GM12878 (cell line): ENCODE measurements around the gene AGBL1.

Experiments used
- BACH1 ChIP-seq: fragments of 450-650 bp; IDR thresholded peaks from 2 replicates; pipeline ENCODE4 v1.6.1; 2017; ENCODE audit warnings: mild to moderate bottlenecking, borderline replicate concordance
- CTCF ChIP-seq, 3 experiments: IDR thresholded peaks in 2 of 3; conservative IDR thresholded peaks in 1 of 3; 2 replicates each; pipeline ENCODE4 v1.5.1; 2011; ENCODE audit warnings: low read depth in 3 of 3, low read length in 3 of 3, mild to moderate bottlenecking in 3 of 3, control low read depth in 2 of 3, moderate library complexity in 2 of 3, inconsistent platforms in 1 of 3, mixed read lengths in 1 of 3; ENCODE audit not compliant: control insufficient read depth in 2 of 3, insufficient read depth in 1 of 3; ENCODE audit errors: extremely low read depth in 1 of 3
- EZH2 ChIP-seq: IDR thresholded peaks from 2 replicates; pipeline ENCODE4 v1.6.1; 2012; ENCODE audit warnings: low read depth, mild to moderate bottlenecking, control low read depth, inconsistent platforms, low read length, borderline replicate concordance; ENCODE audit not compliant: control insufficient read depth
- FOXM1 ChIP-seq: IDR thresholded peaks from 2 replicates; pipeline ENCODE4 v1.6.1; 2012; ENCODE audit warnings: low read depth, mild to moderate bottlenecking, inconsistent platforms, low read length, moderate library complexity
- GABPA ChIP-seq: IDR thresholded peaks from 2 replicates; pipeline ENCODE4 v1.6.1; 2014; ENCODE audit warnings: antibody characterized with exemption, low read depth, mild to moderate bottlenecking, inconsistent platforms
- NKRF ChIP-seq: fragments of 450-650 bp; conservative IDR thresholded peaks from 2 replicates; pipeline ENCODE4 v1.6.1; 2017; ENCODE audit warnings: mild to moderate bottlenecking, moderate library complexity
- POLR2A ChIP-seq: IDR thresholded peaks from 2 replicates; pipeline ENCODE4 v1.6.1; 2011; ENCODE audit warnings: low read depth, mild to moderate bottlenecking, low read length
- POLR2AphosphoS5 ChIP-seq: IDR thresholded peaks from 2 replicates; pipeline ENCODE4 v1.6.1; 2011; ENCODE audit warnings: mild to moderate bottlenecking, low read length, inconsistent platforms
- STAT1 ChIP-seq: fragments of 450-650 bp; conservative IDR thresholded peaks from 2 replicates; pipeline ENCODE4 v1.6.1; 2014; ENCODE audit warnings: antibody characterized with exemption, mild to moderate bottlenecking
- TF ChIP-seq, protein P1 (sequence below): fragments of 150-350 bp; IDR thresholded peaks from 2 replicates; pipeline ENCODE4 v1.6.1; 2016; ENCODE audit warnings: low read depth, low read length

- no peak for TF ChIP-seq CTCF (IDR thresholded peaks at IDR 0.05 in 2 of 3, conservative IDR thresholded peaks at IDR 0.05 in 1 of 3; ENCODE audit: control insufficient read depth in 2 of 3, extremely low read depth in 1 of 3, insufficient read depth in 1 of 3, low read depth in 3 of 3, low read length in 3 of 3)
- no peak for TF ChIP-seq BACH1
- TF ChIP-seq FOXM1, result no peak
- no peak for TF ChIP-seq POLR2A
- TF ChIP-seq, protein P1, sequence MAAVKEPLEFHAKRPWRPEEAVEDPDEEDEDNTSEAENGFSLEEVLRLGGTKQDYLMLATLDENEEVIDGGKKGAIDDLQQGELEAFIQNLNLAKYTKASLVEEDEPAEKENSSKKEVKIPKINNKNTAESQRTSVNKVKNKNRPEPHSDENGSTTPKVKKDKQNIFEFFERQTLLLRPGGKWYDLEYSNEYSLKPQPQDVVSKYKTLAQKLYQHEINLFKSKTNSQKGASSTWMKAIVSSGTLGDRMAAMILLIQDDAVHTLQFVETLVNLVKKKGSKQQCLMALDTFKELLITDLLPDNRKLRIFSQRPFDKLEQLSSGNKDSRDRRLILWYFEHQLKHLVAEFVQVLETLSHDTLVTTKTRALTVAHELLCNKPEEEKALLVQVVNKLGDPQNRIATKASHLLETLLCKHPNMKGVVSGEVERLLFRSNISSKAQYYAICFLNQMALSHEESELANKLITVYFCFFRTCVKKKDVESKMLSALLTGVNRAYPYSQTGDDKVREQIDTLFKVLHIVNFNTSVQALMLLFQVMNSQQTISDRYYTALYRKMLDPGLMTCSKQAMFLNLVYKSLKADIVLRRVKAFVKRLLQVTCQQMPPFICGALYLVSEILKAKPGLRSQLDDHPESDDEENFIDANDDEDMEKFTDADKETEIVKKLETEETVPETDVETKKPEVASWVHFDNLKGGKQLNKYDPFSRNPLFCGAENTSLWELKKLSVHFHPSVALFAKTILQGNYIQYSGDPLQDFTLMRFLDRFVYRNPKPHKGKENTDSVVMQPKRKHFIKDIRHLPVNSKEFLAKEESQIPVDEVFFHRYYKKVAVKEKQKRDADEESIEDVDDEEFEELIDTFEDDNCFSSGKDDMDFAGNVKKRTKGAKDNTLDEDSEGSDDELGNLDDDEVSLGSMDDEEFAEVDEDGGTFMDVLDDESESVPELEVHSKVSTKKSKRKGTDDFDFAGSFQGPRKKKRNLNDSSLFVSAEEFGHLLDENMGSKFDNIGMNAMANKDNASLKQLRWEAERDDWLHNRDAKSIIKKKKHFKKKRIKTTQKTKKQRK, result no peak
- no peak for TF ChIP-seq EZH2
- TF ChIP-seq POLR2AphosphoS5, result no peak
- TF ChIP-seq GABPA, result no peak
- TF ChIP-seq STAT1, result no peak
- no peak for TF ChIP-seq NKRF
Observed at GRCh38 chr15:86213888-86214287, 134.2 kb downstream of the AGBL1 start.
